ENCODE results near the gene DCAF8.
"Not testable (repeated sequence)": the region's sequence is repeated elsewhere in the genome, so short reads cannot be mapped to it uniquely, and the experiment has no call there.

Gene DCAF8

GRCh38 chr1:160261893-160262794, at the start of gene DCAF8:
TSS of gene DCAF8 (minus strand) at chr1:160262549. CDS start at chr1:160244008, 18,541 bp downstream.
- peak within 1 kb of the TSS; percentile 90 for H3K27ac ChIP-seq

GRCh38 chr1:160309571-160309970, 47.2 kb upstream of the DCAF8 start:
- no peak for DNase-seq (ENCODE audit: low read depth, low spot score)
- no peak overlapping the region for H3K27ac ChIP-seq

More at GRCh38 chr1:160261893-160262794, at the start of gene DCAF8:
- DNase-seq (ENCODE audit: low read depth, low spot score) = peak; percentile 68

- DNase-seq (ENCODE audit: low read depth, low spot score) = no peak
- H3K27ac ChIP-seq = no peak overlapping the region
These were observed 46.8 kb upstream of the DCAF8 start for GRCh38 chr1:160309185-160309557.

GRCh38 chr1:160308451-160309184, 46.3 kb upstream of the DCAF8 start:
- no peak for DNase-seq (ENCODE audit: low read depth, low spot score)
- H3K27ac ChIP-seq = no peak overlapping the region

- H3K27ac ChIP-seq = no peak overlapping the region
- no peak for DNase-seq (ENCODE audit: low read depth, low spot score)
These were observed 44.9 kb upstream of the DCAF8 start for GRCh38 chr1:160307118-160307791.

GRCh38 chr1:160300173-160300572, 37.8 kb upstream of the DCAF8 start:
- no peak for DNase-seq (ENCODE audit: low read depth, low spot score)
- H3K27ac ChIP-seq = no peak overlapping the region

GRCh38 chr1:160296036-160296435, 33.7 kb upstream of the DCAF8 start:
- DNase-seq (ENCODE audit: low read depth, low spot score) = no peak
- no peak overlapping the region for H3K27ac ChIP-seq

- no peak overlapping the region for H3K27ac ChIP-seq
These were observed 30.9 kb upstream of the DCAF8 start for GRCh38 chr1:160293020-160293968.

GRCh38 chr1:160291248-160292220, 29.2 kb upstream of the DCAF8 start:
- no peak for DNase-seq (ENCODE audit: low read depth, low spot score)
- no peak overlapping the region for H3K27ac ChIP-seq

More at GRCh38 chr1:160293020-160293968, 30.9 kb upstream of the DCAF8 start:
- no peak for DNase-seq (ENCODE audit: low read depth, low spot score)

- DNase-seq (ENCODE audit: low read depth, low spot score); H3K27ac ChIP-seq: not testable (repeated sequence)
These were observed 25.4 kb upstream of the DCAF8 start for GRCh38 chr1:160287769-160288168.

- H3K27ac ChIP-seq = no peak overlapping the region
- no peak for DNase-seq (ENCODE audit: low read depth, low spot score)
These were observed 23.2 kb upstream of the DCAF8 start for GRCh38 chr1:160285506-160285905.

GRCh38 chr1:160284782-160285344, 22.5 kb upstream of the DCAF8 start, which contains the start of gene PEX19:
TSS of gene PEX19 (minus strand) at chr1:160285133. CDS start at chr1:160285124, 9 bp downstream.
- H3K27ac ChIP-seq = peak within 1 kb of the TSS; percentile 66
- DNase-seq (ENCODE audit: low read depth, low spot score) = peak; percentile 67

GRCh38 chr1:160284220-160284781, 22.0 kb upstream of the DCAF8 start:
- peak overlapping the region; percentile 66 for H3K27ac ChIP-seq
- DNase-seq (ENCODE audit: low read depth, low spot score) = no peak

- no peak overlapping the region for H3K27ac ChIP-seq
These were observed 20.5 kb upstream of the DCAF8 start for GRCh38 chr1:160282807-160283206.

GRCh38 chr1:160277987-160278386, 15.6 kb upstream of the DCAF8 start:
- no peak overlapping the region for H3K27ac ChIP-seq
- no peak for DNase-seq (ENCODE audit: low read depth, low spot score)

More at GRCh38 chr1:160282807-160283206, 20.5 kb upstream of the DCAF8 start:
- no peak for DNase-seq (ENCODE audit: low read depth, low spot score)

GRCh38 chr1:160277330-160277729, 15.0 kb upstream of the DCAF8 start:
- no peak for DNase-seq (ENCODE audit: low read depth, low spot score)
- H3K27ac ChIP-seq = no peak overlapping the region

GRCh38 chr1:160271025-160271424, 8.7 kb upstream of the DCAF8 start:
- no peak overlapping the region for H3K27ac ChIP-seq
- no peak for DNase-seq (ENCODE audit: low read depth, low spot score)

Measured in epithelial cell of prostate (primary cell).